HS-27A (cell line): ENCODE data around the gene RNF17.
"Not testable (repeated sequence)": the region's sequence is repeated elsewhere in the genome, so short reads cannot be mapped to it uniquely, and the experiment has no call there.

ENCODE experiments used
- DNase-seq: peaks from one replicate; pipeline ENCODE4 v3.0.0-alpha.2; 2012; ENCODE audit warnings: low read depth, missing footprints

RNF17 gene, protein sequence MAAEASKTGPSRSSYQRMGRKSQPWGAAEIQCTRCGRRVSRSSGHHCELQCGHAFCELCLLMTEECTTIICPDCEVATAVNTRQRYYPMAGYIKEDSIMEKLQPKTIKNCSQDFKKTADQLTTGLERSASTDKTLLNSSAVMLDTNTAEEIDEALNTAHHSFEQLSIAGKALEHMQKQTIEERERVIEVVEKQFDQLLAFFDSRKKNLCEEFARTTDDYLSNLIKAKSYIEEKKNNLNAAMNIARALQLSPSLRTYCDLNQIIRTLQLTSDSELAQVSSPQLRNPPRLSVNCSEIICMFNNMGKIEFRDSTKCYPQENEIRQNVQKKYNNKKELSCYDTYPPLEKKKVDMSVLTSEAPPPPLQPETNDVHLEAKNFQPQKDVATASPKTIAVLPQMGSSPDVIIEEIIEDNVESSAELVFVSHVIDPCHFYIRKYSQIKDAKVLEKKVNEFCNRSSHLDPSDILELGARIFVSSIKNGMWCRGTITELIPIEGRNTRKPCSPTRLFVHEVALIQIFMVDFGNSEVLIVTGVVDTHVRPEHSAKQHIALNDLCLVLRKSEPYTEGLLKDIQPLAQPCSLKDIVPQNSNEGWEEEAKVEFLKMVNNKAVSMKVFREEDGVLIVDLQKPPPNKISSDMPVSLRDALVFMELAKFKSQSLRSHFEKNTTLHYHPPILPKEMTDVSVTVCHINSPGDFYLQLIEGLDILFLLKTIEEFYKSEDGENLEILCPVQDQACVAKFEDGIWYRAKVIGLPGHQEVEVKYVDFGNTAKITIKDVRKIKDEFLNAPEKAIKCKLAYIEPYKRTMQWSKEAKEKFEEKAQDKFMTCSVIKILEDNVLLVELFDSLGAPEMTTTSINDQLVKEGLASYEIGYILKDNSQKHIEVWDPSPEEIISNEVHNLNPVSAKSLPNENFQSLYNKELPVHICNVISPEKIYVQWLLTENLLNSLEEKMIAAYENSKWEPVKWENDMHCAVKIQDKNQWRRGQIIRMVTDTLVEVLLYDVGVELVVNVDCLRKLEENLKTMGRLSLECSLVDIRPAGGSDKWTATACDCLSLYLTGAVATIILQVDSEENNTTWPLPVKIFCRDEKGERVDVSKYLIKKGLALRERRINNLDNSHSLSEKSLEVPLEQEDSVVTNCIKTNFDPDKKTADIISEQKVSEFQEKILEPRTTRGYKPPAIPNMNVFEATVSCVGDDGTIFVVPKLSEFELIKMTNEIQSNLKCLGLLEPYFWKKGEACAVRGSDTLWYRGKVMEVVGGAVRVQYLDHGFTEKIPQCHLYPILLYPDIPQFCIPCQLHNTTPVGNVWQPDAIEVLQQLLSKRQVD (N-terminal part only)

DNA sequence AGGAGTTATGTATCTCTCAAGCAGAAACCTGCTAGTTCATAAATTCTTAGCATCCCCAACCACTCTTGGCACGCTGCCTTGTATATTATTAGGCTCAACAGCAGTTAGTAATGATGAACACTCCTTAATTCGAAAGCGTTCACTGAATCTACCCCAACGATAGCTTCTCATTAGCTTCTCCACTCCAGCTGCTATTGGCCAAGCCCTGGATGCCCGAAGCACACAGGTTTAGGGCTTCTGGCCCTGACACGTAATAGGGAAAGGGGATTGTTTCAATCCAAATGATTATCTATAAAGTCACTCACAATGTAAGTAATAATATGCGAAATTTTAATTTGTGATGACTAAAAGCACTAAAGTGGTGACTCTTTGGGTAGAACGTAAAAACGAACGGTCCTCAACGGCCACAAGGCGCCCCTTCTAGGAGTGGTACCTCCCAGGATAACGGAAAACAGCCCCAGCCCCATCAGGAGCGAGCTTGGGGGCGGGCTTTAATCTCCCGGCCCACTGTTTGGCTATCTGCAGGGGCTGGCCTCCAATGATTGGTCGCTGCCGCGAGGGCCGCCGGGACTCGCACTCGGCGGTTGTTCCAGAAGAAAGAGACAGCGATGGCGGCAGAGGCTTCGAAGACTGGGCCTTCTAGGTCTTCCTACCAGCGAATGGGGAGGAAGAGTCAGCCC, at the start of gene RNF17:
RNF17 (plus strand) TSS at position 574 of the 680 bp plus-strand sequence; CDS start at position 609, 35 bp downstream.
- DNase-seq = no peak

DNA sequence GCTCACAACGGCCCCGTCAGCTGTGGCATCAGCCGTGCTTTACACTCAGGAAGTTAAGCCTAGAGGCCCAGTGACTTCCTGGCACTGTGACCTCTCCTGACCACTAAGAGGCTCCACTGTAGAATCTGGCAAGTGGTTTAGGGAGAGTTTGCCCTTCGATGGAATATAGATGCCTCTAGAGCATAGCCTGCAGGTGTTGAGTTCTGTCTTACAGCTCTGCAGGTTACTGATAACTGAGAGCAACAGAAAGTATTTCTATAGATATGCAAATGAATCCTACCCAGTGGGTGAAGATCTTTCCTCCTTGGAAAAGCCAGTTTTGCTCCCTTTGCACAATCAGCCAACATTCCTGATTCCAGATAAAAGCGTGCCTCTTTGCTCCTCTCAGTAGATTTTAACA, 48.0 kb upstream of the RNF17 start:
- no peak for DNase-seq

DNA sequence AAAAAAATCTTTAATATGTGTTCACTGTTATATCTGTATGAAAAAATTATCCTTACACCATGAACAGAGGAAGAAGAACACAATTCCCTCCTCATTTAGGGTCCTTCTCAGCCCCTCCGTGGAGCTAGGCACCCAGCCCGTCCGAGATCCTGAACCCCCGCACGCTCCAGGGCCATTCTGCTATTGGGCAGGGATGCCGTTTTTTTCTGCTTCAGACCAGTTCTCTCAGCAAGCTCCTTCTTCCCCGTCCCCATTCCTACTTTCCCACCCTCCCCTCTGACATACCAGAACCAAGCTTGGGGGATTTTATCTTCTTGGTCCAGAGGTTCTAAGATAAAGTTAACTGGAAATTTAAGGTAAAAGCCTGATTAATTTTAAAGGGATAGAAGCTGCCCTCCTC, 47.5 kb upstream of the RNF17 start:
- no peak for DNase-seq

DNA sequence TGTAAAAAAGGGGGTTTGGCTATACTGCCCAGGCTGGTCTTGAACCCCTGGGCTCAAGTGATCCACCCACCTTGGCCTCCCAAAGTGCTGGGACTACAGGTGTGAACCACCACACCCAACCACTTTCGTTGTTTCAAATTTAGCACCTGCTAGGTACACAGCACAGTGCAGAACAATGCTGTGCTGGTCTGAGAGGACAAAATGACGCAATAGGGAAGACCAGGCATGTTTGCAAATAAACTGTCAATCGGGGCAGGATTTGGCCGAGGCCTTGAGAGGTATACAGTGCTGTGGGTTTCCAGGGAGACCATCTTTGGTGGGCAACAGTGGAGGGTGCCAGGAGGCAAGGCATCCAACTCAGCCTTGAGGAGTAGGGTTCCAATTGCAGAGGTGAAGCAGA, 46.8 kb upstream of the RNF17 start:
- DNase-seq = no peak

DNA sequence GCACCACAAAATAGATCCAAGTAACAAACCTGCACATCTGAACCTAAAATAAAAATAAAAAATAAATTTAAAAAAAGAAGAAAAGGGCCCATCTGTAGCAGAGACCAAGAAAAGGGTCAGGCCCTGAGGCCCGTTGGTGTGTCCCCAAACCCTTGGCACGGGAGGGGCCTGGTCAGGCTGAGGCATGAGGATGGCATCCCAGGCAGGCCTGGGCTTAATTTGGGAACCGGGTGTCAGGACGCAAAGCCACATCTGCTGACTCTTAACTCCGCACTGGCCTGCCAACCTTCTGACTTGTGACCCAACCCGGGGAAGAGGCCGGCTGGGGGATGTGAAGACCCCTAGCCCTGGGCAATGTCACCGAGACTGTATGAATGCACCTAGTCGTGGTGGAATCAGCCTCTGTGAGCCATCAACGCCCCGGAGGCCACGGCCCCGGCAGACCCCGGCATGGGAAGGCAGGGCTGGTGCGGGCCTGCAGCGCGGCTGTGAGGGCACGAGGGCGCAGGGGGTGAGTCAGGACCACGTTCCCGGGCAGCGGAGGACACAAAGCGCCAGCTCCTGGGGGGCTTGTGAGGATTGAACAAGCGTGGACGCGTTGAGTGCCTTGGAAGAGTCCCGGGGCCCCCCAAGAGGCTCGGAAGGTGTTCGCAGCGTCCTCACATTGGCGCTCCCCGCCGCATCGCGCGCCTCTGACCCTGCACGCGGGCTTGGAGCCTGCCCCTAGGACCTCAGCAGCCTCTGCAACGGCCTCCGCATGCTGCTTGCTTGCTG, 45.6 kb upstream of the RNF17 start:
- no peak for DNase-seq

DNA sequence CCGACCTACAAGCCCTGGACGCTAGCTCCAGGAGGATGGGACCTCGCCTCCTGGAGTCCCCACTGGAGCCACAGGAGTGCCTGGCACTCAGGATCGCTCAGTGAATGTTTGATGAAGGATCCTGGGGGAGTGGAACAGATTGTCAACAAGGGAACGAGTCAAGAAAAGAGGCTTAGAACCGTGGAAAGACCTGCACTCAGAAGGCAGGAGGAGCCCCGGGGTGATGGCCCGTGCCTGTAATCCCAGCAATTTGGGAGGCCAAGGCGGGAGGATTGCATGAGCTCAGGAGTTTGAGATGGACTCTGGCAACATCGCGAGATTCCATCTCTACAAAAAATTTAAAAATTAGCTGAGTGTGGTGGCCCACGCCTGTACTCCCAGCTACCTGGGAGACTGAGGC, 44.8 kb upstream of the RNF17 start:
- no peak for DNase-seq

DNA sequence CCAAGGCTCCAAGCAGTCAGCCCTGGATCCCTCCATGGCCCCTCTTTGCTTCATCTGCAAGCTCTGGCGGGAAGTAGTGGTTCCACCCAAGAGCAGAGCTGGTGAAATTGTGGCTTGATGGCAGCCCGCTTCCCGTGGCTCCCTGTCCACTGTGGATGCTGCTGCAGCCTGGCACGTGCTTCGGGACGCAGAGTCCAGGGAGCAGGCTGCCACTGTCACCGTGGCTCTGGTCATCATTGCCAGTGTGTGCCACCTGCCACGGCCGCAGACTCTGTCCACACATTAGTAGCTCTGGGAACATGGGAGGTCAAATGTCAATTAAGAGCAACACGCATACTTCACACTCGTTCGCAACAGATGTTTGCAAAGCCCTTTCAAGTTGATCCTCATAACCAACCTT, 40.8 kb upstream of the RNF17 start:
- DNase-seq = no peak

DNA sequence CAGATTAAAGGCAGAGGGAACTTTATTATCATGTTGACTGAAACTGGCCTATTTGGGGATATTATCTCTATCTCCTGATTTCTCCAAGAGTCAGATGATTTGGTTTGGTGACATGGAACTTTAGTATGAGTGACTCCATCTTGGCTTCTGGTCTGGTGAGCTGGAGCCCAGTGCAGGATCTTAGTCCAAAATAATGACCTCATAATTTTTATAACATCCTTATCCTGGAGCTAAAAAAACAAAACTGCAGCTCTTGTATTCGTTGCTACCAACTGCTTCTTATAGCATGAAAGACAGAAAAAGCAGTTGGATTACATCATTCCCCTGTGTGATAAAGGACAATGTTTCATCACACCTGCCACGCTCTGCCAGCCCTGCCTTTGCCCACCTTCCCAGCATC, 39.3 kb upstream of the RNF17 start:
- no peak for DNase-seq

DNA sequence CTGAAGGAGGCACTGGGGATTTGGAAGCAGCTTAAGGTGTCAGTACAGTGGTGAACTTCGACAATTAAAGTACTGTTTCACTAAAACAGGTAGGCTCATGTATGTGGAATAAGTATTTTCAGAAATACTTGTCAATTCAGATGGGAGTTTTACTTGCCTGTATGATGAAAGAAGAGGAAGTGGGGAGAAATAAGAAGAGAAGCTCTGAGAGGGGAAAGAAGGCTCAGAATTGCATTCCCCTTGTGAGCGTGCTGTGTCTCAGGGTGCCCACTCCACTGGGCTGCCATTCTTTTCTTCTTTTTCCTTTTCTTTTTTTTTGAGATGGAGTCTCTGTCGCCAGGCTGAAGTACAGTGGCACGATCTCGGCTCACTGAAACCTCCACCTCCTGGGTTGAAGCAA, 38.6 kb upstream of the RNF17 start:
- DNase-seq = no peak

DNA sequence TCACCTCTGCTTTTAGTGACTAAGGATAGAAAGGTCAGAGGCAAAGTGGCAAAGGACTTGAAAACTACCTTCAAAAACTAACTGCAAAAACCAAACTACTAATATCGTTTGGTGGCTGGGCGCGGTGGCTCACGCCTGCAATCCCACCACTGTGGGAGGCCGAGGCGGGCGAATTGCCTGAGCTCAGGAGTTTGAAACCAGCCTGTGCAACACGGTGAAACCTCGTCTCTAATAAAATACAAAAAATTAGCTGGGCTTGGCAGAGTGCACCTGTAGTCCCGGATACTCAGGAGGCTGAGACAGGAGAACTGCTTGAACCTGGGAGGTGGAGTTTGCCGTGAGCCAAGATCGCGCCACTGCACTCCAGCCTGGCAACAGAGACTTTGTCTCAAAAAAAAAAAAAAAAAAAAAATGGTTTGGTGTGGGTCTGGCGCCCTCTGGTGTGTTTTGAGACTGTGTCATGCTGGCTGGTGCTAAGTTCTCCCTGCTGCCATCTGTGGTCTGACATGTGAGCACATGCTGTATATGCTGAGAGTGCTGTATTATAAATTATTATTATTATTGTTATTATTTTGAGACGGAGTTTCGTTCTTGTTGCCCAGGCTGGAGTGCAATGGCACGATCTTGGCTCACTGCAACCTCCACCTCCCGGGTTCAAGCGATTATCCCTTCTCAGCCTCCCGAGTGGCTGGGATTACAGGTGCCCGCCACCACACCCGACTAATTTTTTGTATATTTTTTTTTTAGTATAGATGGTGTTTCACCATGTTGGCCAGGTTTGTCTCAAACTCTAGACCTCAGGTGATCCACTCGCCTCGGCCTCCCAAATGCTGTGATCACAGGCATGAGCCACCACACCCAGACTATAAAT, 36.0 kb upstream of the RNF17 start:
- peak; percentile 11 for DNase-seq

DNA sequence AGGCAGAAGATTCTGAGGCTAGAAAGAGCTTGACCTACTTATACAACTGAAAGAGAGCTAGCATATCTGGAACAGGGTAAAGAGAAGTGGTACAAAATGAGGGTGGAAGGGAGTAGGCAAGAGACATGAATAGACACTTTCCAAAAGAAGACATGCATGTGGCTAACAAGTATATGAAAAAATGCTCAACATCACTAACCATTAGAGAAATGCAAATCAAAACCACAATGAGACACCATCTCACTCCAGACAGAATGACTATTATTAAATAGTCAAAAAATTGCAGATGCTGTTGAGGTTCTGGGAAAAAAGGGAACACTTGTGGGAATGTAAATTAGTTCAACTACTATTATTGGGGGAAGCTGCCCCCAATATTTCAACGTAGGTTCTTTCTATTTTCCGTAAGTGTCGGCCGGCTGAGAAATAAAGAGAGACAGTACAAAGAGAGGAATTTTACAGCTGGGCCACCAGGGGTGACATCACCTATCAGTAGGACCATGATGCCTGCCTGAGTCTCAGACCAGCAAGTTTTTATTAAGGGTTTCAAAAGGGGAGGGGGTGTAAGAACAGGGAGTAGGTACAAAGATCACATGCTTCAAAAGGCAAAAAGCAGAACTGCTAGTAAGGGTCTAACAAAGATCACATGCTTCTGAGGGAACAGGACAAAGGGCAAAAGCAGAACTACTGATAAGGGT, 32.9 kb upstream of the RNF17 start:
- not testable (repeated sequence) for DNase-seq

DNA sequence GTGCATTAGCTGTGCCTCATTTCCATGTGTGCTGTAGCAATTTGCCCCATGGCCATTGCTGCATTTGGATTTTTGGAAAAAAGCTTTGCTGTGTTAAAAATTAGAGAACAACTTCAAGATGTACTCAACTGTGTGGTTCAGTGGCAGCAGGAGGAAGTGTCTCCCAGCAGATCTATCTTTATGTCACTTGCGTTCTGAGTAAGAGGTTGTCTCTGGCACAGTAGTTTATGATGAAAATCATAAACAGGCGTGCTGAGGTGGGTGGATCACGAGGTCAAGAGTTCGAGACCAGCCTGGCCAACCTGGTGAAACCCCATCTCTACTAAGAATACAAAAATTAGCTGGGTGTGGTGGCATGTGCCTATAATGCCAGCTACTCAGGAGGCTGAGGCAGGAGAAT, 29.0 kb upstream of the RNF17 start:
- no peak for DNase-seq

DNA sequence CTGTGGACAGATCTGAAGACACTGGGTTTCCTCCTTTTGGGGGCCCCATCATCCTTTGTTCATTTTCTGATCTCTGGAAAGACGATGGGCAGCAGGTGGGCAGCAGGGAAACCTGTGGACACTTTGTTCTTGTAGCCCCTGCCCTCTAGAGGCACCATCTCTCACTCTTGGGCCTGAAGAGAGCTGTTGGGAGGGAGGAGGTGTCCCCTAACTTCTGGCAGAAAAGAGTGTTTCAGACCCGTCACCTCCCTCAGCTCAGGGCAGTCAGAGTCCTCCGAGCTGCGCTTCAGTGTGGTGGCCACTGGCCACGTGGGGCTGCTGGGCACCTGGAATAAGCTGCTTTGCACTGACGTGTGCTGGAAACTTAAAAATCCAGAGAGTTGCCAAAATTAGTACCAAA, 26.9 kb upstream of the RNF17 start:
- no peak for DNase-seq

DNA sequence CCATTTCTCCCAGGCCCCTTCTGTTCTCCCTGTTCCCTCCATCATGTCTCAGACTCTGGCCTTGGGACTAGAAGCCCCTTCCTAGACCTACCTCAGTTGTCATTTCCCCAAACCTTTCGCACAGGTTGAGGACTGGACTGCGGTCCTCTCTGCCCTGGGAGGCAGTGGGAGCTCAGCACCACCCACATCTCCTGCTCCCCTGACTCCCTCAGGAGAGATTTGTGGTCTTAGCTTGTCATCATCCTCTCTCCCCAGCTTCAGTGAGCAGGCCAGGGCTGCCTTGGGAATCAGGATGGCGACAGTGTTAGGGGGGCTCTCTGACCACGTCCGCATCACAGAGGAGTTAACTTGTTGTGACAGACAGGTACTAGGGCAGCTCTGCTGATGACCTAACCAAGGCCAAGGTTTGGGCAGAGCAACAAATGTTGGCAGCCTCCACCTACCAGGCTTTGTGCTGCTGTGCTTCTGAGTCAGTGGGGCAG, 25.6 kb upstream of the RNF17 start:
- DNase-seq = no peak

DNA sequence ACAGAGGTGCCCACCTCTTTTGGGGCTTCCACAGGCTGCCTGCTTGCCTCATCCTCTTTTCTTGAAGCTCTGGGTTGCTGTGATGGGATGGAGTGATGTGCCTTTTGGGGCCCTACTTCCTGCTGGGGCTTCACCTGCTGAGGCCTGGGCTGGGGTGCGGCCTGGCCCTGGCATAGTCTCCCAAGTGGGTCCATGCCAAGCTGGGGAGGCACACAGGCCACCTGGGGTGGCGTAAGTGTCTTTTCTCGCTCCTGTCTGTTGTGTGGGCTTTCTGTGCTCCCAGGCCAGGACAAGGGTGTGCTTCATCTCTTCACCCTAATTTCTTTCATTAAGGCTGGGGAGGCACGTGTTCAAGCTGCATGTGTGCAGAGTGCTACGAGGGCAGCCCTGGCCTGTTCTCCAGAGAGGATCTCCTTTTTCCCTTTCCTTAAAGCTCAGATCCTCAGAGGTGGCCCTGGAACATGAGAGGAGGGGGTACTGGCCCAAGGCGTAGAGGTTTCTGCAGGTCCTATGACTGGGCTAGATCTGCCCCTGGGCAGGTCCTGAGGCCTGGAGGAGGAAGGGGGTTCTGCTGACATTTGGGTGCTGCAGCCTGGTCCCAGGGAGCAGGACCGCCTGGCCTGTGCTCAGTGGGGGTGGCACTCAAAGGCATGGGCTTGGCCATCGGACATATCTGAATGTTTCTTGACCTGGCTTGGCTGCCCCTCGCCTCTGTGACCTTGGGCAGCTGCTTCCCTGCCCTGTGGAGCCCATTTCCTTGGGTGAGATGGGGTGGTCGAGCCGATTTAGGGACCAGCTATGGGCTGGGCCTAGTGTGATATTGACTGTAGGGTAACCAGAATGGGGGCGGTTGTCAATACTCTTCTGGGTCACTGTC, 23.7 kb upstream of the RNF17 start:
- no peak for DNase-seq

DNA sequence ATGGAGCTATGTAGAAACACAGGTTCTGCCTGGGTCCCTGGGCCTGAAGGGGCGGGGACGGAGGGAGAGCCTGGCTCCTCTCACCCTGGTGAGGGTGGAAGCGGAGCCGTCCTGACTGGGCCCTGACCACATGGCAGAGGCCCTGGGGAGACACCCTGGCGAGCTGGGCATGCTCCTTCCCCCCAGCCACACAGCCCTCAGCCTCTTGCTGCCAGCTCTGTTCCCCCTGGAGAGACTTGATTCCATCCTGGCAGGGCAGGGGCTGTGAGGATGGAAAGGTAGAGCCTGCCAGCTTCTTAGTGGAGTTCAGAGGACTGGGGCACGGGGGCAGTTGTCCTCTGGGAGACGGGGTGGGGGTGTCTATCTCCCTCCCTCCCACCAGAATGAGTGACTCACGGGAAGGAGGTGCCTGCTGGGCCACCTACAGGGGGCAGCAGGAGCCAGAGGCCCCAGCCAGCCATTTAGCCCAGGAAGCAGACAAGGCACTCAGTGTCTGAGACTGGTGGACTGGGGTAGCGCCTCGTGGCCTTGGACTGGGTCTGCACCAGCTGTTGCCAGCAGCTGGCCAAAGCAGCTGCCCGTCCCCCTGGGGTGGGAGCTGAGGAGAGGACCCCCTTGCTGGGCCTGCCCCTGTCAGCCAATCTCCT, 22.8 kb upstream of the RNF17 start:
- DNase-seq = no peak

DNA sequence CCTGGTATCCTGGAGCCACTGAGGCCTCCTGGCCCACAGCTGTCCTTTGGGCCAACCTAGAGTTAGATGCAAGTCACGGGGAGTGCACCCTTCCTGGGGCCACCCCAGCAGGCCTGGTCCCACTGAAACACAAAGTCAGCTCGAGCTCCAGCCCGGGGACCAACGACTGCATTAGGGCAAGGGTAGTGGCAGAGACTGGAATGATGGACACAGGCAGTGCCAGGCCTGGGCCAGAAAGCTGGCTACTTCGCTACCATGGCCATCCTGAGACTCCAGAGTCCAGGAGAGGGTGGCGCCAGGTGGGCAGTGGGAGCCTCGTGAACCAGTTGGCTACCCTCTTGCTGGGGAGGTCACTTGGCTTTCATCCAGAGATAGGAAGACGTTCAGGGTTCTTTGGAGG, 22.2 kb upstream of the RNF17 start:
- DNase-seq = no peak

DNA sequence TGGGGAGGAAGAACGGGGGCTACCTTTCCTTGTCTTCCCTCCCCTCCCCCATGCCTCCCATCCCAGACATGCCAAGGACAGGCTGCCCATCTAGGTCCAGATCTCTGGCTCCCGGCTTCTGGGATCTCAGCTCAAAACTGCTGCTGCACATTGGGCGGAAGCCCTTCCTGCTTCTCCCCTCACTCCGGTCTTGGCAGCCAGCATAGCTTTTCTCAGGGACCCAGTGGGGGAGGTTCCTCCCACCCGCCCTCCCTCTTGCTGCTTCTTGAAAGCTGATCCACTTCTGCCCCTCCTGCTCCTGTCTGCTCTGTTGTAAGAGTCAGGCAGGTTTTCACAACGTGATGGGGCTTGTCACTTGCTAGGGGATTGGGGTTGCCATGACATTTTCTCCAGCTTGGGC, 21.7 kb upstream of the RNF17 start:
- DNase-seq = no peak
